Stimulated activated CD8-positive, alpha-beta memory T cell treated with anti-CD3 and anti-CD28 coated beads, Interleukin-12 subunit alpha, Interleukin-12 subunit beta, amount 100 ng/mL, for 1 hour (primary cell): Measurements from ENCODE around the gene PCK2.

Experiments
- DNase-seq: peaks from one replicate; pipeline ENCODE4 v3.0.0-alpha.2; 2020; ENCODE audit warnings: low read depth

PCK2 gene

DNA sequence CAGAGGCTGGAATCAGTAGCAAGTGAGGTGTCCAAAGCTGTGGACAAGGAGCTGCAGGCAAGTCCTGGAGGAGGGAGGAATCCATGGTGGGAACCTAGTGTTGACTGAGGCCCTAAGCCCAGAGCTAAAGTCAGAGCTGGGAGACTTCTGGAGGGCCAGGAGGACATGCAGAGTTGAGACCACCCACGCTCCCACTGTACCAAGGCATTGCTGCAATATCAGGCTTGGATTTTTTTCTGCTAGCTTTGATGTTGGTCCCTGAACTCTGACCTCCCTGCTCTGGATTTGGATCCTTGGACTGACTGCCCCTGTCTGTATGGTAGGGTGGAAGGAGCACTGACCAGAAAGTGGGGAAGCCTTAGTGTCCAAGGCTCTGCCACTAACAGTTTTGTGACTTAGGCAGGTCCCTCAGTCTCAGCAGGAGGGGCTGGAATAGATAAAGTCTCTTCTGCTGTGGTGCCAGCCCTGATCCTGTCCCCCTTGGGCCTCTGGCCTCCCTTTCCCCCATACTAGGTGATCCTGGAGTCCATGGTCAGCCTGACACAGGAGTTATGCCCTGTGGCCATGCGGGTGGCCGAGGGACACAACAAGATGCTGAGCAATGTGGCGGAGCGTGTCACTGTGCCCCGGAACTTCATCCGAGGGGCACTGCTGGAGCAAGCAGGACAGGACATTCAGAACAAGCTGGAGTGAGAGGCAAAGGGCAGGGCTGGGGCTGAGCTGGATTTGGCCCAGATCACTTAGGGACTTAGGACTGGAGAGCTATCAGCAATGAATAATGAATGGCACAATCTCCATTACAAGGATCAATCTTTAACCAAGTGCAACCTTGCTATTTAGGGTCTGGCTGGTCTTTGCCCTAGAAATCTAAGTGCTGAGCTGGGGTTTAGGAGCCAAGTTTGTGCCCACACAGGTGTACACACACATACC, 32.9 kb upstream of the PCK2 start:
- no peak for DNase-seq

DNA sequence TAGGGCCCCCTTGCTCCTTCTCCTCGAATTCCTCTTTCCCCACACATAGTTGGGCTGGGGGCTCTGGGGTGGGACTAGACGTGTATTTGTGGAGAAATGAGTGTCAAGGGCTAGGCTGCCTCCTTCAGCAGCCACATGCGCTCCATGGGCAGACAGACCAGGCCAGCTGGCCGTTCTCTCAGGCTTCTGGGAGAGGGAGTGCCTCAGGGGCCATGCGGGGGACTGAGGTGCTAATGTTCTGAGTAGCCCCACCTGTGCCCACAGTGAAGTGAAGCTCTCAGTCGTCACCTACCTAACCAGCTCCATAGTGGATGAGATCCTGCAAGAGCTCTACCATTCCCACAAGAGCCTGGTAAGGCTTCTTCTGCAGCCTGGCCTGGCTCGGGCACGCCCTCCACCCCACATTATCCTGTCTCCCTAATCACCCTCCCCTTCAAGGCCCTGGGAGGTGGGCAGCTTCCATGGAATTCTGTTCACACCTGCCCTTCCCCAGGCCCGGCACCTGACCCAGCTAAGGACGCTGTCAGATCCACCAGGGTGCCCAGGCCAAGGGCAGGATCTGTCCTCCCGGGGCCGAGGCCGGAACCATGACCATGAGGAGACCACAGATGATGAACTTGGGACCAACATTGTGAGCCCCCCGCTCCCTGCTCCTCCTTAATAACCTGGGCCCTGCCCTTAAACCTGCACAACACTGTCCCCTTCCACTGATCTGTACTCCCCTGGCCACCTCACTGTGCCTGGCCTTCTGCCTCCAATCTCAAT, 31.7 kb upstream of the PCK2 start:
- DNase-seq, result no peak

DNA sequence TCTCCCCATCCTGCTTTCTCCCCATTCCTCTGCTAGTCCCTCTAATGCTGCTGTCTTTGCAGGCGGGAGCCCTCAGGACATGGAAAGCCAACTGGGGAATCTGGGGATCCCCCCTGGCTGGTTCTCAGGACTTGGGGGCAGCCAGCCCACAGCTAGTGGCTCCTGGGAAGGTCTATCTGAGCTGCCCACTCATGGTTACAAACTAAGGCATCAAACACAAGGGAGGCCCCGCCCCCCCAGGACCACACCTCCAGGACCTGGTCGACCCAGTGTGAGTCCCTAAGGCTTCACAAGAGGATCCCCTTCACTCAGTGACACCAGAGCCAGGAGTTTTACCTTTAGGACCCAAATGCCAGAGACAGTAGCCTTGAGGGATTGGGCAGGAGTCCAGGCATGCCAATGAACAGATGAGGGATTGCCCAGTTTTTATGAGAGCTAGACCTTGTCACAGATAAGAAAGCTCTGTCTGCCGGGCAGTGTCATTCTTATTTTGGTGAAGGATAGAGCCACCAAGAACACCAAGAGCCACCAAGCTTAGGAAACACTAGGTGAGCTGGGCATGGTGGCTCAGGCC, 30.8 kb upstream of the PCK2 start:
- no peak for DNase-seq

DNA sequence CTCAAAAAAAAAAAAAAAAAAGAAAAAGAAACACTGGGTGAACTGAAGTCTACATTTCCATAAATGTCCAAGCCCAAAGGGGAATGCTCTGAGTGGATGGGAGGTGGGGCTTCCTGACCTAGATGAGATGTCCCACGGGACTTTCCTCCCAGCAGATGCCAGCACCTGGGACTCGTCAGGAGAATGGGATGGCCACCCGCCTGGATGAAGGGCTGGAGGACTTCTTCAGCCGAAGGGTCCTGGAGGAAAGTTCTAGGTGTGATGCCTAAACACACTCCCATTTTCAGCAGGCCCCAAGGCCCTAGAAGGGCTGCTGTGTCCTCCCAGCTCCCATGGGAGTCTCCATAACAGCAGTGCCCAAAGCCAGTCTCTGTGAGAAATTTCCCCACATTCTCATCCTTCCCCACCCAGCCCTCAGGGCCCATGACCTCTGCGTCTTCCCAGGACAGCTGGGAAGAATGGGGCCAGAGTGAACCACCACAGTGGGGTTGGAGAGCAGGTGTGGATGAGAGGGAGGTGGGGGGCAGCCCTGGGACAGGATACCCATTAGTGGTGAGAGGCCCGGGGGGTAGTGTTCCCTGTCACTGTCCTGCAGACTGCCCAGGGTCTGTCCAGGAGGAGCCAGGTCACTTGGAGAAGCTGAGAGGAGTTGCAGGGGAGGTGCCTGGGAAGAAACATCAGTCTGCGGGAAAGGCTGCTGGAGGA, 29.9 kb upstream of the PCK2 start:
- DNase-seq, result no peak

DNA sequence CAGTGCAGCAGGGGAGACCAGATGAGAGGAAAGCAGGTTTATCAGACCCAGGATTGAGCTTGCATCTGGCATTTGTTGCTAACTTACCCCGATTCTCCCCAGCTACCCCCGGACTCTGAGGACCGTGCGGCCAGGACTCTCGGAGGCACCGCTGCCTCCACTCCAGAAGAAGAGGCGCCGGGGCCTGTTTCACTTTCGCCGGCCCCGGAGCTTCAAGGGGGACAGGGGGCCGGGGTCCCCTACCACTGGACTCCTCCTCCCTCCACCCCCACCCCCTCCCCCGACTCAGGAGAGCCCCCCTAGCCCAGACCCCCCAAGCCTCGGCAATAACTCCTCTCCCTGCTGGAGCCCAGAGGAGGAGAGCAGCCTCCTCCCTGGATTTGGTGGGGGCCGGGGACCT, 29.3 kb upstream of the PCK2 start:
- DNase-seq, result no peak

DNA sequence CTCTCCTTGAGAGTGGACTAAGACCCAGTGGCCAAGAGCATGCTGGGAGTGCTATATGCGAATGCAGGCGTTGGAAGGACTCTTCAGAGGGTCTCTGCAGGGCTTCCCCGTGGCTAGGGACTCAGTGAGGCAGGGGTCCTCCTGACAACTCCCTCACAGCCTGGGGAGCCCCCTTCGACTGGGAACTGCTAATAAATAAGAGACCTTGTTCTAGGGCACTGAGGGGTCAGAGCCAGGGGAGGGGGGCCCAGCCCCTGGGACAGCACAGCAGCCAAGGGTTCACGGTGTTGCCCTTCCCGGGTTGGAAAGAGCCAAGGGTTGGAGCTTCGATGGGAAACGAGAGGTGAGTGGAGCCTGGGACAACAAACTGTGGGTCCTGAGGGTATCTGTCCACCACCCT, 28.7 kb upstream of the PCK2 start:
- no peak for DNase-seq

DNA sequence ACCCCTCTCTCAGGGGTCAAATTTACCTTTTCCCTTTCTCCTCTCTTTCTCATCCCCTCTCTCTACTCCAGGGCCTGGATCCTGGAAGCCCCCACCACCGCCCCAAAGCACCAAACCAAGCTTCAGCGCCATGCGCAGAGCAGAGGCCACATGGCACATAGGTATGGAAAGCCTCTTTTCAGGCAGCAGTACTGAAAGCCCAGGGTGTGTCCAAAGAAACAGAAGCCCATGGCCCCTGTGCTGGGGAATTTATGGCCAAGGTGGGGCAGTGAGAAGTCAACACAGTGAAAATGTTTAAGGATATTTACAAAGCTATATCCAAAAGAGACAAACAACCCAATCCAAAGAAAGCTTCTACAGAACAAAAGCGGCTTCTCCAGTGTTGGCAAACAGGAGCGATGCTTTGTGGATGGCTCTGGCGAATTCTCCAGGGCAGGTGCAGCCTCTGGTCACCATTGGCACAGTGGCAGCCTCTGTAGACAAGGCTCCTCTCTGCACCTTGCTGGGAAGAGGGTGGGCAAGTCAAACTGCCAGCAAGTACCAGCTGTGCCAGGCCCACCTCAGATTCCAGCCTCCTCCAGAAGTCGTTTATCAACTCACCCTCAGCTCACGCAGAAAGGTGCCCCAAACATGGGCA, 27.5 kb upstream of the PCK2 start:
- DNase-seq, result no peak

DNA sequence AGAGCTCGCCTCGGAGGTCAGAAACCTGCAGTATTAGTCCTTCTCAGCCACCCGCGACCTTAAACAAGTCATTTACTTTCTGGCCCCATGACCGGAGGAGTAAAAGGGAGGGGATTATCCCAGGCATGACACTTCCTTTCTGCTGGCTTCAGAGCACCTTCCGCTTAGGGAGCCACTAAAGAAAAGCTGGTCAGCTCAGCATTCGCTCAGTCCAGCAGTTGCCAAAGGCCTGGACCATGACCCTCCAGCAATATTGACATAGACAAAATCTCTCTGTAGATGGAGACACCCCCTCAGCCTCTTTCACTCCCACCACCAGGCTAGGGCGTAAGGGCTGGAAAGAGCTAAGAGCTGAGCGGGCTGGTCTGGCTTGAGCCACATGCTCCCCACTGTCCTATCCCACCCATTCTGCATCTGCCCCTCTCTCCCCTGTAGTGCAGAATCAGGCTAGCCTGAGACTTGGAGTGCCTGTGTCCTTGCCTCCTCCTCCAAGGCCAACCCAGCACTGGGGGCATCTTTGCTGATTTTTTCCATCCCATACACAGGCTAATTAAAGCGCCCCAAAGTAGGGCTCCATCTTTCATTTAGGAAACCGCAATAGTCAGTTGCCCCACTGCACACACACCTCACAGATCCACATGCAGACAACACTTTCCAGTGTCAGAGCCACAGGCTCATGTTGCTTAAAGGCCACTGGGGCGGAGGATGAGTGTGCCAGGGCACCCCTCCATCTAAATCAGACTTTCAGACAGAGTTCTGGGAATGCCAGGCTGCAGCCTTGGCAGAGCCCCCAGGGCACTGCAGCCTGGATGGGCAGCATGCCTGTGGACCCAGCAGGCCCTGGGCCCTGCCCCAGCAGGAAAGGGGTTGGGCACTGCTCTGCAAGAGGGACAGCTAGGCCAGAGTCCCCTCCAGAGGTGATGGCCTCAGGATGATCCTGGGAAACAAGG, 26.7 kb upstream of the PCK2 start:
- no peak for DNase-seq

DNA sequence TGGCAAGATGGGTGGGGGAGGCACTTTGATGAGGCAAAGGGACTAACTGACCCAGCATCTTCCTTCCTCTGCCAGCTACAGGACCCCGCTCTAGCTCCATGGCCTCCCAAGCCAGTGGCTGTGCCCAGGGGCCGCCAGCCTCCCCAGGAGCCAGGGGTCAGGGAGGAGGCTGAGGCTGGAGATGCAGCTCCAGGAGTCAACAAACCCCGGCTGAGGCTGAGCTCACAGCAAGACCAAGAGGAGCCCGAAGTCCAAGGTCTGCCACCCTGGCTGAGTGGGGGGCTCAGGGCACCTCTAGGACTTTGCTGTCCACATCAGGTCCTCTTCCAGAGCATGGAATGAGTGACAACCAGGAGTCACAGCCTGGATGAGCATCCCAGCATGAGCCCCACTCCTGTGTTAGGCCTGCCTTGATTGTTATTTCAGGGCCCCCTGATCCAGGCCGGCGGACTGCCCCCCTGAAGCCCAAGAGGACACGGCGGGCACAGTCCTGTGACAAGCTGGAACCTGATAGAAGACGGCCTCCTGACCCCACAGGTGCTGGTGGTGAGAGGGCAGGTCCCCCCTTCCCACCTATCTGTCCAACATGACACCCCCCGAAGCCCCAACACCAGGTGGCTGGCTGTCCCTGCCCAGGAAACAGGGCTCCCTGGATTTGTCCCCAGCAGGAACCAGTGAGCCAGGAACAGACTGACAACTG, 25.2 kb upstream of the PCK2 start:
- no peak for DNase-seq

DNA sequence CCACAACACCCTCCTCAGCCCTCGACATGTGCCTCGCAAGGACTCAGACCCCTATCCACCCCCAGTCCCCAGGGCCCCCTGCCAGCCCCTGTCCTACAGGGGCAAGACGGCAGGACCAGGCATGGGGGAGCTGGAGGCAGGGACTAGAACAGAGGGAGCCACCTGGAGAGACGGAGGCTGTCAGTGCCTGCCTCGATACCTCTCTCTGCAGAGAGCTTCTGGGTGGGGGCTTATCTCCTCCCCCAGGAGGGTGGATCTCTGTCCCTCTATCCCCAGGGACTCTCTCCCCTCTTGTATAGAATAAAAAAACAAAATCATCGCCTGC, 24.7 kb upstream of the PCK2 start:
- DNase-seq, result no peak

DNA sequence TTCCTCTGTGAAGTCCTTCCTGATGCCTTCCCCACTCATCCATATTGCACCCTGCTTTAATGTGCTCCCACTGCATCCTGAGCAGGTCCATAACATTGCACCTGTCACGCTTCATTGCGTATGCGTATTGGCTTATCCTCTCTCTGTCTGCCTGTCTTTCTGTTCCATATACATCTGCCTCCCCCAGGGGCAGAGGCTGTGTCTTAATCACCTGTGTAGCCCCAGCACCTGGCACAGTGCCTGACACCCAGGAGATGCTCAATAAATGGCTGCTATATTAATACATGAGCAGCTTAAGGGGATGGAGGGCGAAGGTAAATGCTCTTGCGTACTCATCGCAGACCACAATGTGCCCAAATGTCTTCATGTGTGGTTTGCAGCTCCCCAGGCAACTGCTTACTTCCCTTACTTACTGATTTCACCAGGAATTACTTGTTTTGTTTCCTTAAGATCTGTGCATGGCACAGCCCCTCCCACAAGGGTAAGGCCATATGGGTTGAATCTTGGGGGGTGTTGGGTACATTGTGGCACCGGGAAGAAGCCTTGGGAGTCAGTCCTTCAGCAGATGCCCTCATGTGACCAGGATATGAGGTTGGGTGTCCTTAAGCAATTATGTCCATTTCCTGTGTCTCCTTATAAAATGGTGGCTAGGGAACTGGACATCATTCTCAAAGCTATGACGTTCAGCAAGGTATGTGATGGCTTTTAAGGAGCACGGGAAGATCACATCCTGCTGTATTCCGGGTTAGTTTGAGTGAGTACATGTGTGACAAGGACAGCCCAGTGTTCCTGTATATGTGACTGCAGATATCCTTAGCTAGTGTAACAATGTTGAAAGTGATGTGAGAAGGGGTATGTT, 23.6 kb upstream of the PCK2 start:
- no peak for DNase-seq

DNA sequence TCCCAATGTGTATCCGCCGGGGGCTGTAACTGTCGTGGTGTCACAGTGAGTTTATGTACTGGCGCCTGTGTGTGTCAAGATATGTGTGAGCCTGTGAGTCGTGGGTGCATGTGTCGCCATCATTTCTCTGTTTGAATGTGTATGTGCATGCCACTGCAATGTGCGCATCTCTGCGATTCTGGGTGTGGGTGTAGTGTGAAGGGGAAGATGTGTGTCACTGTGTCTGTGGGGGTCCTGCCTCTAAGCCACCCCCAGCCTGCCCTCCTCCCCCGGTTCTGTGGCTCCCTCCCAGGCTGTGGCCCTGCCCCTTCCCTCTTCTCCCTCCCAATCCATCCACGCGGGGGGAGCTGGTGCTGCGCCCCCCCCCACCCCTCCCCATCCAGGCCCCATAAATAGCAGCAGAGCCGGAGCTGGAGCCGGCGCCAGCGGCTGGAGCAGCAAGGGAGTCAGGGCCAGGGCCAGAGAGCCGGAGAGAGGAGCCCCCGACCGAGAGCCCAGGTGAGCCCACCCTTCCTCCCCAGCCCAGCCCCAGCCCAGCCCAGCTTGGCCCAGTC, 22.9 kb upstream of the PCK2 start, which contains the start of gene CPNE6:
Gene CPNE6 (plus strand): TSS at position 419 of the 554 bp plus-strand sequence. CDS start 1,375 bp downstream, outside the sequence.
- no peak for DNase-seq

DNA sequence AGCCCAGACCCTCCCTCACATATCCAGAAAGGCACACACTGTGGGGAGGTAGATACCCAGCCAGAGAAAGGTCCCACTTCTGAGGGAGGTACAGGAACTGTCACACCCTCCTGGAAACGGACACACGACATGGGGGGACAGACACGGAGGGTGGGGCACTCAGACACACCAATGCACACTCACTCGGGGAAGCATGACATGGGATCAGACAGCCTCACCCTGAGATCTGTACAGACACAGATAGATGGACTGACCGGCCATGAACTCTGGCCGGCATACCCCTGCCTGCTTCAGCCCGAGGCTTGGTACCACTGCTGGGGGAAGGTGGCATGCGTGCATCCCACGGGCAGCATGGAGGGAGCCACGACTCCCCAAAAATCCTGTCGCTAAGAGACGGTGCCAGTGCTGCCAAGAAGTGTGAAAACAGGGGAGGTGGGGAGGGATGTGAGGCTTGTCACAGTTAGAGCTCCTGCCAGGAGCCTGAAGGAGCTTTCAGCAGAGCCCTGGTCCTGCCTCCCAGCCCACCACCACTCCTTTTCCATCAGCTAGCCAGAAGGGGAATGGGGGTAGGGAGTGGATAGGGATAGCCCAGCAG, 22.2 kb upstream of the PCK2 start:
- no peak for DNase-seq

DNA sequence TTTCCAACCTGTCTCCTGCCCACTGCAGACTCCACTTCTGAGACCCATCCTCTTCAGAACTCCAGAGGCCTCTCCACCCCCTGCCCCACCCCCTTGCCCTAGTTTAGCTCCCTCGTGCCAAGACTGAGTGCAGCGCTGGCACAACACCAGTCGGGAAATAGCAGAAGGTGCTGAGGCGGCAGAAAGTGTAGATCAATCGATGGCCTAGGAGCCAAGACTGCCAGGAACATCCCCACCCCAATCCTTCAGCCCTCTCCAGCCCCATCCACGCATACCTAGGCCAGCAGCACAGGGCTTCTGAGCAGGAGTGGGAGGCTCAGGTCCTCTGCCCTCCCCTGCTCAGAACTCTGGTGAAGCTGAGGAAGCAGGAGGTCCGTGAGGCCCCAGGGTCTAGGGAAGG, 21.7 kb upstream of the PCK2 start:
- no peak for DNase-seq

DNA sequence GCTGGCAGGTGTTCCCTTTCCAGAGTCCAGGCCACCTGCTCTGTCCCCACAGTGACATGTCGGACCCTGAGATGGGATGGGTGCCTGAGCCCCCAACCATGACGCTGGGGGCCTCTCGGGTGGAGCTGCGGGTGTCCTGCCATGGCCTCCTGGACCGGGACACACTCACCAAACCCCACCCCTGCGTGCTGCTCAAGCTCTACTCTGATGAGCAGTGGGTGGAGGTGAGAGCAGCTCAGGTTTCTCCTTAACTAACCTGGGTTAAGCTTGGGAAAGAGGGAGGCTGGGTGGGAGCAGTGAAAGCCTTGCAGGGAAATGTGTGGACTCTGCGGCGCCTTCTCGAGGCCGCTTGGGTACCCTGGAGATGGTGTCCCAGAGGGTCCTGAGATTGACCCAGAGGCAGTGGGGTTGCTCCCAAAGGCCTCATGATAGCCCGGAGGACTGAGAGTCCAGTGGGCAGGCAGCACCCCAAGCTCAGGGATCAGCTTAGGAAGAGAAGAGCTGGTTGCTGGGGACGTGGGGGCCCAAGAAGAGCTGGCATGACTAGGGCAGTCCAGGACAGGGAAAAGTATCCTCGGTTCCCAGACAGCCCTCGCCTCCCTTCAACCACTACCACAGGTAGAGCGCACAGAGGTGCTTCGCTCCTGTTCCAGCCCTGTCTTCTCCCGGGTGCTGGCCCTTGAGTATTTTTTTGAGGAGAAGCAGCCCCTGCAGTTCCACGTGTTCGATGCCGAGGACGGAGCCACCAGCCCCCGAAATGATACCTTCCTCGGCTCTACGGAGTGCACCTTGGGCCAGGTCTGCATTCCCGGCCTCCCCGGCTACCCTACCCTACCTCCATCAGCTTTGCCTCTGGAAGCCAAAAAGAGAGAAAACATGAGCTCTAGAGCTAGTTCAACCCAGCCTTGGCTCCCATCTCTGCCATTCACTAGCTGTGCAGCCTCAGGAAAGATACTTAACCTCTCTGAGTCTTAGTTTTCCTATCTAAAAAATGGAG, 20.9 kb upstream of the PCK2 start:
- no peak for DNase-seq

DNA sequence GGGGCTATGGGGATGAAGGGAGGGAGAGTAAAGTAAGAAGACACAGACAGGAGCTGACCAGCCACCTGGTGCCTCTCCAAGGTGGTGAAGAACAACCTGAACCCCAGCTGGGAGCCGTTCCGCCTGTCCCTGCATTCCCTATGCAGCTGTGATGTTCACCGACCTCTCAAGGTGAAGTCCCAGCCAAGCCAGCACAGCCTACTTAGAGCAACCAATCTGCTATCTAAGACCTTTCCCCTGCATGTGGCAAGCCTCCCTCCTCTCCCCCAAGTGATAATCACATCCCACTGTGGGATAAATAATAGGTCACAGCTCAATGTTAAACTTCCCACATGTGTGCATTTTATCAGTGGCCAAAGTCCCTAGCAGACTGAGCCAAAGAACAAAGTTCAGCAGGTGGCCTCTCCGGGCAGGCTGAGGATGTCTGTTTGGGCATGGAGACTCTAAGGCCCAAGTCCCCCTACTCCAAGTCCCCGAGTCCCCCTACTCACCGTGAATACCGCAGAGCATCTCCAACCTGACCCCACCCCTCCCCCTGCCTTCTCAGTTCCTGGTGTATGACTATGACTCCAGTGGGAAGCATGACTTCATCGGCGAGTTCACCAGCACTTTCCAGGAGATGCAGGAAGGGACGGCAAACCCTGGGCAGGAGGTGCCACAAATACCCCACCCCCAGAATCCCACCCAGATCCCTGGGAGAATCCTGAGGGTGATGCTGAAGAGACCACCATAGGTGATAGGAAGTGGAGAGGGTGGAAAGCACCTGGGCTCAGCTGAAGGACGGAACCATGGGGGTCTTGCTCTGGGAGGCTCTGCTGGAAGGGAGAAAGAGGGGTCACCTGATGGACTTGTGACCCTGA, 19.3 kb upstream of the PCK2 start:
- no peak for DNase-seq
